Activated B cell treated with CpG ODN at 0.5 μM for 24 hours (primary cell): ENCODE results near the gene CCK. TPM values are rescaled to one million over a fixed set of nuclear protein-coding genes. Genes with fewer than 3 reads are reported as not detected.

Experiments
- ATAC-seq: fragments of 200-7000 bp; cut with Tn5 transposase; one replicate; pipeline ENCODE4 v1.10.0; 2021; ENCODE audit warnings: low read depth, mild to moderate bottlenecking, moderate library complexity
- CTCF ChIA-PET: fragments of 350-600 bp; sonication (Branson Sonifier 250); formaldehyde crosslinking; loops from one replicate; lab custom pipeline; 2021; ENCODE audit warnings: antibody characterized with exemption; lab: Charles Lee
- POLR2A ChIA-PET: fragments of 350-600 bp; sonication (Branson Sonifier 250); formaldehyde crosslinking; loops from one replicate; lab custom pipeline; 2021; ENCODE audit warnings: antibody characterized with exemption; lab: Charles Lee
- DNase-seq: peaks from one replicate; pipeline ENCODE4 v3.0.0; 2022
- H3K27ac Mint-ChIP-seq: one replicate; pipeline ENCODE4 v1.8.0; 2020; ENCODE audit warnings: mixed read lengths
- H3K27me3 Mint-ChIP-seq: one replicate; pipeline ENCODE4 v1.8.0; 2021; ENCODE audit warnings: mixed read lengths
- H3K36me3 Mint-ChIP-seq: one replicate; pipeline ENCODE4 v1.8.0; 2021; ENCODE audit warnings: low read depth, mixed read lengths
- H3K4me1 Mint-ChIP-seq: one replicate; pipeline ENCODE4 v1.8.0; 2021; ENCODE audit warnings: mixed read lengths
- H3K4me3 Mint-ChIP-seq: one replicate; pipeline ENCODE4 v1.8.0; 2020; ENCODE audit warnings: mild to moderate bottlenecking, mixed read lengths
- H3K9me3 Mint-ChIP-seq: one replicate; pipeline ENCODE4 v1.8.0; 2020; ENCODE audit warnings: mixed read lengths
- CTCF ChIP-seq: fragments of 200-600 bp; IDR thresholded peaks from one replicate; pipeline ENCODE4 v1.8.0; 2022; ENCODE audit warnings: antibody characterized with exemption, mild to moderate bottlenecking
- intact Hi-C: fragments of 100-400 bp; cut with micrococcal nuclease; formaldehyde crosslinking; loops from one replicate; pipeline ENCODE4 v1.15.1; 2024
- total RNA-seq: library from RNA; stranded (reverse); gene quantifications from 2 replicates; pipeline ENCODE4 v1.2.3, GENCODE V29; 2022

Gene CCK
- total RNA-seq, 1 donor from 2014 or later, result not detected

GRCh38 chr3:42214565-42215283 is 51.3 kb downstream of the CCK start:
- no peak for TF ChIP-seq CTCF
- H3K9me3 Mint-ChIP-seq, result no peaks in the 10 kb centered on the region
- POLR2A ChIA-PET, result interaction anchor here (0.8 kb wide), 1 partner anchor 152 kb away, joined by 5 read pairs; no protein-coding TSS in a partner anchor
- no peak for DNase-seq
- no peak for ATAC-seq
- no peaks in the 10 kb centered on the region for H3K27me3 Mint-ChIP-seq
- CTCF ChIA-PET, result interaction anchor here (1.7 kb wide), 1 partner anchor 24 kb away, joined by 9 read pairs; no protein-coding TSS in a partner anchor
- peaks cover 75% of the 10 kb centered on the region for H3K36me3 Mint-ChIP-seq
- H3K4me1 Mint-ChIP-seq, result peaks cover 62% of the 10 kb centered on the region
- intact Hi-C loops, result no loop called here
- no peak overlapping the region for H3K4me3 Mint-ChIP-seq
- peak overlapping the region; percentile 67 for H3K27ac Mint-ChIP-seq

GRCh38 chr3:42214064-42214463 is 51.9 kb downstream of the CCK start:
- intact Hi-C loops, result no loop called here
- H3K36me3 Mint-ChIP-seq, result peaks cover 77% of the 10 kb centered on the region
- H3K4me3 Mint-ChIP-seq, result no peak overlapping the region
- peaks cover 62% of the 10 kb centered on the region for H3K4me1 Mint-ChIP-seq
- ATAC-seq, result no peak
- no peak for TF ChIP-seq CTCF
- H3K27ac Mint-ChIP-seq, result peak overlapping the region; percentile 67
- H3K9me3 Mint-ChIP-seq, result no peaks in the 10 kb centered on the region
- POLR2A ChIA-PET, result no interaction called here
- no peak for DNase-seq
- CTCF ChIA-PET, result interaction anchor here (1.7 kb wide), 1 partner anchor 23 kb away, joined by 9 read pairs; no protein-coding TSS in a partner anchor
- H3K27me3 Mint-ChIP-seq, result no peaks in the 10 kb centered on the region

- intact Hi-C loops, result no loop called here
- ChIA-PET POLR2A (interaction anchor here (1.1 kb wide), 1 partner anchor 44 kb away, joined by 3 read pairs; no protein-coding TSS in a partner anchor), CTCF (interaction anchor here (1.7 kb wide), 1 partner anchor 22 kb away, joined by 9 read pairs; no protein-coding TSS in a partner anchor)
- TF ChIP-seq CTCF, result no peak
- ATAC-seq (peak; percentile 34), DNase-seq (no peak)
- Mint-ChIP-seq H3K36me3 (peaks cover 78% of the 10 kb centered on the region), H3K4me1 (peaks cover 62% of the 10 kb centered on the region), H3K27ac (peak overlapping the region; percentile 67), H3K9me3 (no peaks in the 10 kb centered on the region), H3K27me3 (no peaks in the 10 kb centered on the region), H3K4me3 (no peak overlapping the region)
Observed at GRCh38 chr3:42213417-42213816, 52.6 kb downstream of the CCK start.

GRCh38 chr3:42210726-42211125 is 55.3 kb downstream of the CCK start:
- ChIA-PET POLR2A (no interaction called here), CTCF (no interaction called here)
- no peak for DNase-seq
- Mint-ChIP-seq H3K27me3 (no peaks in the 10 kb centered on the region), H3K36me3 (peaks cover 90% of the 10 kb centered on the region), H3K4me1 (peaks cover 38% of the 10 kb centered on the region), H3K27ac (no peak overlapping the region), H3K4me3 (no peak overlapping the region), H3K9me3 (no peaks in the 10 kb centered on the region)
- no peak for ATAC-seq
- intact Hi-C loops, result no loop called here
- TF ChIP-seq CTCF, result no peak

GRCh38 chr3:42209917-42210316 is 56.1 kb downstream of the CCK start:
- ChIA-PET POLR2A (no interaction called here), CTCF (no interaction called here)
- Mint-ChIP-seq H3K36me3 (peaks cover 92% of the 10 kb centered on the region), H3K9me3 (no peaks in the 10 kb centered on the region), H3K4me3 (no peak overlapping the region), H3K27ac (no peak overlapping the region), H3K4me1 (peaks cover 30% of the 10 kb centered on the region), H3K27me3 (no peaks in the 10 kb centered on the region)
- DNase-seq (no peak), ATAC-seq (no peak)
- intact Hi-C loops, result no loop called here
- TF ChIP-seq CTCF, result no peak

Other genes with a start within 250 kb of the CCK start
- 54.5 and 58.4 TPM in 2 replicates for gene TRAK1, start 174.8 kb downstream of the CCK start, total RNA-seq
- not detected in 2 replicates for gene LYZL4, start 144.4 kb upstream of the CCK start, total RNA-seq
- gene VIPR1, start 236.5 kb upstream of the CCK start, total RNA-seq, result 3.2 and 3.6 TPM in 2 replicates